Gastrocnemius medialis (tissue), 4 donors: ENCODE measurements around the gene MS4A8.

ENCODE experiments used
- POLR2A ChIP-seq, 2 donors: fragments of 450-650 bp; IDR thresholded peaks; one replicate each; pipeline ENCODE4 v1.6.1; 2017; ENCODE audit warnings: antibody characterized with exemption in 2 of 2, mild to moderate bottlenecking in 2 of 2, moderate library complexity in 2 of 2
- TF ChIP-seq, protein P1 (sequence below), 5 experiments: fragments of 450-650 bp in 3 of 5; fragments of 200-600 bp in 2 of 5; sonication (generic) in 2 of 5; IDR thresholded peaks in 4 of 5; conservative IDR thresholded peaks in 1 of 5; 1 replicate in 4 of 5; 2 replicates in 1 of 5; pipeline ENCODE4 v1.5.1; 2016 to 2019; ENCODE audit warnings: antibody characterized with exemption in 5 of 5, mild to moderate bottlenecking in 3 of 5, moderate library complexity in 3 of 5

DNA sequence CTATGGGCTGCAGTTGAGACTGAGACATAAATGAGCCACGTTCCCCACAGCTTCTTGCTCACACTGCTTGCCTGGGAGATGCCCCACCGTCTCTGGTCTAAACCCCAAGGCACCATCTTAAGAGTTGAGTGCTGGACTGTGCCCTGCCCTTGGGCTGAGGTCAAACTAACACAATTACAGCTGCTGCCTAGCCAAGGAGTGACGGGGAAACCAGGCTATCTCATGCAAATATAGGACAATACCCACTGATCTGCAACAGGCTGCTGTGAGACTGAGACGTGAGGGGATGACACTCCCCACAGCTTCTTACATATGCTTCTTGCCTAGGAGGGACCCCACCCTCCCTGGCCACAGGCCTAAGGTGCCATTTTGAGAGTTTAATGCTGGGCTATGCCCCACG lies 7.8 kb upstream of the MS4A8 start:
- TF ChIP-seq, protein P1, sequence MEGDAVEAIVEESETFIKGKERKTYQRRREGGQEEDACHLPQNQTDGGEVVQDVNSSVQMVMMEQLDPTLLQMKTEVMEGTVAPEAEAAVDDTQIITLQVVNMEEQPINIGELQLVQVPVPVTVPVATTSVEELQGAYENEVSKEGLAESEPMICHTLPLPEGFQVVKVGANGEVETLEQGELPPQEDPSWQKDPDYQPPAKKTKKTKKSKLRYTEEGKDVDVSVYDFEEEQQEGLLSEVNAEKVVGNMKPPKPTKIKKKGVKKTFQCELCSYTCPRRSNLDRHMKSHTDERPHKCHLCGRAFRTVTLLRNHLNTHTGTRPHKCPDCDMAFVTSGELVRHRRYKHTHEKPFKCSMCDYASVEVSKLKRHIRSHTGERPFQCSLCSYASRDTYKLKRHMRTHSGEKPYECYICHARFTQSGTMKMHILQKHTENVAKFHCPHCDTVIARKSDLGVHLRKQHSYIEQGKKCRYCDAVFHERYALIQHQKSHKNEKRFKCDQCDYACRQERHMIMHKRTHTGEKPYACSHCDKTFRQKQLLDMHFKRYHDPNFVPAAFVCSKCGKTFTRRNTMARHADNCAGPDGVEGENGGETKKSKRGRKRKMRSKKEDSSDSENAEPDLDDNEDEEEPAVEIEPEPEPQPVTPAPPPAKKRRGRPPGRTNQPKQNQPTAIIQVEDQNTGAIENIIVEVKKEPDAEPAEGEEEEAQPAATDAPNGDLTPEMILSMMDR (IDR thresholded peaks at IDR 0.05 in 4 of 5, conservative IDR thresholded peaks at IDR 0.05 in 1 of 5) = no peak
- no peak for TF ChIP-seq POLR2A (IDR thresholded peaks at IDR 0.05)
